GM23248 (cell line): ENCODE results near the gene DDB1. TPM values are rescaled to one million over a fixed set of nuclear protein-coding genes. Genes with fewer than 3 reads are reported as not detected.
A peak's percentile ranks its signal among the peaks of the same experiment; 100 is the strongest.

Experiments used
- DNase-seq: peaks from one replicate; pipeline ENCODE4 v3.0.0-alpha.2; 2015
- H2AFZ ChIP-seq: fragments of 200-600 bp; sonication (generic); 2 replicates; pipeline ENCODE4 v1.6.1; 2016; ENCODE audit warnings: antibody characterized with exemption
- H3F3A ChIP-seq: fragments of 200-600 bp; sonication (generic); 2 replicates; pipeline ENCODE4 v1.6.1; 2016; ENCODE audit warnings: mild to moderate bottlenecking, antibody characterized with exemption, mixed run types; ENCODE audit not compliant: insufficient read depth
- H3K27ac ChIP-seq: fragments of 200-600 bp; sonication (generic); 2 replicates; pipeline ENCODE4 v1.5.1; 2016; ENCODE audit warnings: mild to moderate bottlenecking
- H3K27me3 ChIP-seq: fragments of 200-600 bp; sonication (generic); replicated peaks from 2 replicates; pipeline ENCODE4 v1.6.1; 2016; ENCODE audit warnings: mild to moderate bottlenecking; ENCODE audit not compliant: insufficient read depth
- H3K36me3 ChIP-seq: fragments of 200-600 bp; sonication (generic); 2 replicates; pipeline ENCODE4 v1.6.1; 2016; ENCODE audit warnings: low read depth, mild to moderate bottlenecking
- H3K4me1 ChIP-seq: fragments of 200-600 bp; sonication (generic); 2 replicates; pipeline ENCODE4 v1.6.1; 2016; ENCODE audit warnings: mild to moderate bottlenecking; ENCODE audit not compliant: insufficient read depth
- H3K4me2 ChIP-seq: fragments of 200-600 bp; sonication (generic); one replicate; pipeline ENCODE4 v1.6.1; 2016; ENCODE audit warnings: mild to moderate bottlenecking; ENCODE audit not compliant: unreplicated experiment
- H3K4me3 ChIP-seq: fragments of 200-600 bp; sonication (generic); 2 replicates; pipeline ENCODE4 v1.5.1; 2016; ENCODE audit warnings: mild to moderate bottlenecking
- H3K79me2 ChIP-seq: fragments of 200-600 bp; sonication (generic); 2 replicates; pipeline ENCODE4 v1.6.1; 2016; ENCODE audit warnings: mild to moderate bottlenecking; ENCODE audit not compliant: insufficient read depth
- H3K9ac ChIP-seq: fragments of 200-600 bp; sonication (generic); 2 replicates; pipeline ENCODE4 v1.6.1; 2016; ENCODE audit warnings: mild to moderate bottlenecking
- H3K9me2 ChIP-seq: fragments of 200-600 bp; sonication (generic); 2 replicates; pipeline ENCODE4 v1.6.1; 2016; ENCODE audit warnings: mixed run types, mild to moderate bottlenecking, moderate library complexity; ENCODE audit not compliant: insufficient read depth
- H3K9me3 ChIP-seq: fragments of 200-600 bp; sonication (generic); one replicate; pipeline ENCODE4 v1.6.1; 2017; ENCODE audit warnings: low read depth
- H4K20me1 ChIP-seq: fragments of 200-600 bp; sonication (generic); 2 replicates; pipeline ENCODE4 v1.6.0; 2016; ENCODE audit not compliant: insufficient read depth
- EZH2 ChIP-seq: fragments of 200-600 bp; sonication (generic); IDR thresholded peaks from 2 replicates; pipeline ENCODE4 v1.6.1; 2018; ENCODE audit warnings: antibody characterized with exemption, mild to moderate bottlenecking; ENCODE audit not compliant: insufficient read depth, poor library complexity, severe bottlenecking
- EZH2phosphoT487 ChIP-seq: fragments of 200-600 bp; sonication (generic); IDR thresholded peaks from 2 replicates; pipeline ENCODE4 v1.6.1; 2018; ENCODE audit warnings: antibody characterized with exemption, moderate library complexity, mild to moderate bottlenecking, low read depth; ENCODE audit not compliant: insufficient read depth
- WGBS, 2 experiments: methylation state at CpG; one replicate each; pipeline ENCODE4 v1.1.6; 2015 to 2017; ENCODE audit warnings: low lambda C conversion rate in 2 of 2, low coverage in 1 of 2; ENCODE audit errors: missing lambda C conversion rate in 2 of 2; 5-methylcytosine and 5-hydroxymethylcytosine counted together
- in situ Hi-C: fragments of 300-500 bp; cut with MboI; formaldehyde crosslinking; loops from 2 replicates; pipeline ENCODE4 v1.15.0; 2020
- polyA plus RNA-seq: library from polyadenylated mRNA; unstranded; fragments of >200 nt; fragmentation: Nextera tagmentation; extraction: Ambion mirVana; gene quantifications from 2 replicates; pipeline ENCODE4 v1.2.1, GENCODE V29; 2016
- total RNA-seq: library from RNA; depleted of rRNA; stranded (reverse); fragments of >200 nt; shearing (Covaris generic); gene quantifications from 2 replicates; pipeline ENCODE4 v1.2.3, GENCODE V29; 2014

DDB1 gene
- total and polyA plus RNA-seq, 2 experiments from 2014 or later = 160 to 252 TPM

DNA sequence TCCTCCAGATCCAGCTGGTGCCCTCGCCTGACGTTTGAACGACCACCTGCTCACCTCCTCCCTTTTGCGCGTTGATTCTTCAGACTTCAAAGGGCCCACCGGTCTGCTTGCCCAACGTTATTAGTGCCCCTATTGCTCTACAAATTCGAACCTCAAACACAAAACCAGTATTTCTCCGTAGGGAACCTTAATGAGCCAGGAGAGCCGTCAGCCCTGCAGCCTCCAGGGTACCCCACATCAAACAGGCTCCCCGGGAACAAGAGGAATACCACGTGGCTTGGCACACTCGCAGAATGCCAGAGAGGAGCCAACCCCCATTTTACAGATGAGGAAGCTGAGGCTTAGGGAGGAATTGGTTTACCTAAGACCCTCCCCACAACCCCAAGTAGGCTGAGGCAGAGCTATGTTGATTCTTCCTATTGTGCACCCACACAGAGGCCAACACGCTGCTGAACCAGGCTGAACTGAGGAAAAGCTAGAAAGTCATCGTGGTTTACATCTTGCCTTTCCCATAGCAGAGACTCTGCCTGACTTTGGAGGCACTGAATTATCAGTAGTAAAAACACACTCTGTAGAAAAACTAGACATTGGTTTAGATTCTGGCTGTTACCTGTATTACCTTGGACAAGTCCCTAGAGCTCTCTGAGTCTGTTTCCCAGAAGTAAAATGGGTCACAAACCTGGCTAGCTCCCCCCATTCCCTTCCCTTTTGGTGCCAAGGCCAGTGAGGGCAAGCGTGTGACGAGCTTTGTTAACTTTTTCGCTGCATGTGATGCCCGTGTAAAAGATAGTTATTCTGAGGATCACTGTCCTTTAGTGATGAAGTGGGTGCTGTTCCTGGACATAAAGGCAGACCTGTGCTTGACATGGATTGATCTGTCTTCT is 887 bp upstream of the DDB1 start:
- in situ Hi-C loops = no loop called here

DNA sequence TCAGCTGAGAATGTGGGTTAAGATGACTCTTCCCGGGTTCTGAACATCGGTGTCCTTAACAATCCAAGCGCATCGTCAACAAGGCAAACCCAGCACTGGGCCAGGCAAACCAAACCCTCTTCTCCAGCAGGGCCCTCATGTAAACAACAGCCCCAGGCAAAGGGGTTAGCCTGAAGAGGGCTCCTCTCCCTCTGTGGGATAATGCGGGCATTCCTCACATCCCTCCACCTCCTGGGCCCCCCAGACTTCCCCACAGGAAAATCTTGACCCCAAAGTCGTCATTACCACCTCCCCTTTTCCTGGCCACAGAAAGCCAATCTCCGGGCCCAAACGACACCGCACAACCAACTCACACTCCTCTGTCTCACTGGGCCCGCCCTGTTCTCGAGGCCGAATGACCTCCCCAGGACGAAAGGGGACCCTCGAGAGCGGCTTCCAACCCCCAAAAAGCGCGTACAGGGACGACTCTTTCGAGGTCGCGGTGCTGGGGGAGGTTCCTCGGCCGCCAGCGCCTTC is 566 bp downstream of the DDB1 start:
- peaks cover 54% of the 10 kb centered on the region for H3K79me2 ChIP-seq
- in situ Hi-C loops = no loop called here
- DNase-seq = peak; percentile 72
- TF ChIP-seq EZH2 = no peak
- TF ChIP-seq EZH2phosphoT487 = no peak
- peak overlapping the region; percentile 84 for H2AFZ ChIP-seq
- no peaks in the 10 kb centered on the region for H4K20me1 ChIP-seq
- peaks cover 39% of the 10 kb centered on the region for H3K4me1 ChIP-seq
- H3F3A ChIP-seq = peaks cover 51% of the 10 kb centered on the region
- no peaks in the 10 kb centered on the region for H3K27me3 ChIP-seq
- H3K4me2 ChIP-seq = peak overlapping the region; percentile 98
- WGBS, 2 experiments = 0% methylated on average over 23 to 24 of the region's 24 CpGs
- H3K36me3 ChIP-seq = peaks cover 7% of the 10 kb centered on the region; the same call in 1 of the 2 replicates
- H3K4me3 ChIP-seq = peak overlapping the region; percentile 93
- peak overlapping the region; percentile 92 for H3K27ac ChIP-seq
- no peaks in the 10 kb centered on the region for H3K9me3 ChIP-seq
- H3K9ac ChIP-seq = peak overlapping the region; percentile 100
- no peaks in the 10 kb centered on the region for H3K9me2 ChIP-seq

More for the DNA sequence above, 887 bp upstream of the DDB1 start:
- Histone ChIP-seq H3K79me2 (peaks cover 42% of the 10 kb centered on the region), H4K20me1 (no peaks in the 10 kb centered on the region), H2AFZ (peak overlapping the region; percentile 84), H3K4me2 (peak overlapping the region; percentile 98), H3K27me3 (no peaks in the 10 kb centered on the region), H3F3A (peaks cover 39% of the 10 kb centered on the region), H3K9me2 (no peaks in the 10 kb centered on the region), H3K27ac (peak overlapping the region; percentile 92), H3K36me3 (peaks cover 7% of the 10 kb centered on the region; the same call in 1 of the 2 replicates), H3K9ac (peak overlapping the region; percentile 100), H3K4me3 (peak overlapping the region; percentile 93), H3K4me1 (peaks cover 28% of the 10 kb centered on the region), H3K9me3 (no peaks in the 10 kb centered on the region)
- WGBS, 2 experiments = 32 to 34% methylated on average over 19 of the region's 19 CpGs
- DNase-seq = no peak
- TF ChIP-seq EZH2 = no peak
- TF ChIP-seq EZH2phosphoT487 = no peak

DNA sequence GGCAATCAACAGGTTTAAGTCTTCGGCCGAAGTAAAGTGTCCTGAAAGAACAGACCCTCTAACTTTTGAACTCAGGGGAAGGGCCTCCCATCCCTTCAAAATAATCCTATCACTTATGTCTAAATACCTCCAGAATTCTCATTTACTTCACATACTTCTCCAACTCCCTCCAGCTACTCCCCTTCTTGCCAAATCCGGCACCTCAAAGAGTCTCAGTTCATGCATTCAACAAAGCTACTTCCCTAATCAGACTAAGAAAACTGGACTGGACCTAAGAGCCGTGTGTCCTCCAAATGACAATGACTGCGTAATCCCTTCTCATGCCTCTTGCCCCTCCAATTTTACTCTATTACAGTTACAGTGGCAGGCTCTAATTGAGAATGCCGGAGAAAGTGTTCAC is 1.3 kb downstream of the DDB1 start:
- Histone ChIP-seq H3K27me3 (no peaks in the 10 kb centered on the region), H3K79me2 (peaks cover 60% of the 10 kb centered on the region), H3K4me2 (peak overlapping the region; percentile 98), H3K9ac (peak overlapping the region; percentile 100), H3K4me3 (peak overlapping the region; percentile 93), H3K36me3 (peaks cover 7% of the 10 kb centered on the region; the same call in 1 of the 2 replicates), H4K20me1 (no peaks in the 10 kb centered on the region), H3F3A (peaks cover 58% of the 10 kb centered on the region), H2AFZ (no peak overlapping the region), H3K9me3 (no peaks in the 10 kb centered on the region), H3K4me1 (peaks cover 45% of the 10 kb centered on the region), H3K27ac (peak overlapping the region; percentile 92), H3K9me2 (no peaks in the 10 kb centered on the region)
- peak; percentile 43 for DNase-seq
- TF ChIP-seq EZH2phosphoT487 (no peak), EZH2 (no peak)
- WGBS, 2 experiments = 33 to 44% methylated on average over 6 of the region's 6 CpGs
- in situ Hi-C loops = no loop called here

DNA sequence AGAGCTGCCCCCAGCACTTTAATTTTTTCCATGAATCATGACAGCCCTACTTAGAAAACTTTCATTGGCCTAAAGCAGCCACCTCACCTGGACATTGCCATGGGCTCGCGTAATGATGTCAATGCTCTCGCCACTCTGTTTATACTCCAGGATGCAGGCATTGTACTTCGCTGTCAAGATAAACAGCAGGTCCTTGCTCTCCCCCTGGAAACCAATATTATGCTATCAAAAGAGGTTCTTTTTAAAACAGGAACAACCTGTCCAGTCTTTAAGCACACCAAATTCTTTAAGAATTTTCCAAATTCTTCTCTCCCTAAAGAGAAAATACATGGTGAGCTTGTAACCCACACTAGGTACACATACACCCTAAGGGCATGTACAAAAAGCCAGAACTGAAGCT is 3.0 kb downstream of the DDB1 start:
- peak overlapping the region; percentile 93; the same call in 1 of the 2 replicates for H3K4me3 ChIP-seq
- in situ Hi-C loops = no loop called here
- peaks cover 46% of the 10 kb centered on the region for H3K4me1 ChIP-seq
- H3K4me2 ChIP-seq = no peak overlapping the region
- H3K9me2 ChIP-seq = no peaks in the 10 kb centered on the region
- H3K27me3 ChIP-seq = no peaks in the 10 kb centered on the region
- H4K20me1 ChIP-seq = no peaks in the 10 kb centered on the region
- peaks cover 50% of the 10 kb centered on the region for H3F3A ChIP-seq
- H2AFZ ChIP-seq = no peak overlapping the region
- H3K9me3 ChIP-seq = no peaks in the 10 kb centered on the region
- DNase-seq = no peak
- H3K79me2 ChIP-seq = peaks cover 78% of the 10 kb centered on the region
- TF ChIP-seq EZH2phosphoT487 = no peak
- TF ChIP-seq EZH2 = no peak
- H3K9ac ChIP-seq = 0 out of 2 replicates have a peak overlapping the region, but pooled peaks have one; percentile 100
- WGBS, 2 experiments = 95 to 98% methylated on average over 4 of the region's 4 CpGs
- H3K36me3 ChIP-seq = peaks cover 16% of the 10 kb centered on the region
- no peak overlapping the region for H3K27ac ChIP-seq
